C4-2B (cell line): ENCODE results near the gene CCS.

Experiments
- CTCF ChIP-seq: fragments of 450-650 bp; conservative IDR thresholded peaks from 2 replicates; pipeline ENCODE4 v1.5.1; 2017; ENCODE audit warnings: mild to moderate bottlenecking
- ZFX ChIP-seq: fragments of 450-650 bp; IDR thresholded peaks from 2 replicates; pipeline ENCODE4 v1.6.1; 2017

- TF ChIP-seq CTCF: no peak
- no peak for TF ChIP-seq ZFX
Measured at GRCh38 chr11:66603072-66603471, 10.1 kb downstream of the CCS start.
